HG02943 (cell line): Measurements from ENCODE around the gene NR3C2.

Experiments used
- ATAC-seq: cut with Tn5 transposase; IDR thresholded peaks from one replicate; pipeline ENCODE4 v1.9.1; 2021; ENCODE audit warnings: mild to moderate bottlenecking, low read depth, moderate library complexity; ENCODE audit not compliant: unreplicated experiment

NR3C2 gene

GRCh38 chr4:148030193-148030873 lies 411.9 kb downstream of the NR3C2 start:
- ATAC-seq: no peak

GRCh38 chr4:148029781-148030180 lies 412.4 kb downstream of the NR3C2 start:
- ATAC-seq: no peak
